Keratinocyte (primary cell): ENCODE data around the gene EMCN. TPM values are rescaled to one million over a fixed set of nuclear protein-coding genes. Genes with fewer than 3 reads are reported as not detected.

Source experiments
- DNase-seq: peaks from one replicate; pipeline ENCODE4 v3.0.0-alpha.2; 2011; ENCODE audit warnings: low read depth, missing footprints, low spot score
- FAIRE-seq: peaks from 2 replicates; lab custom pipeline; 2011; peaks lifted over from hg19 to GRCh38; lab: Jason Lieb, UNC
- H2AFZ ChIP-seq: 2 replicates; pipeline ENCODE4 v1.6.0; 2012; ENCODE audit warnings: low read length, control low read depth, inconsistent platforms; ENCODE audit not compliant: control insufficient read depth
- H3K27ac ChIP-seq: 2 replicates; pipeline ENCODE4 v1.5.1; 2011; ENCODE audit warnings: low read length; ENCODE audit not compliant: control insufficient read depth, insufficient read depth
- H3K27me3 ChIP-seq: 3 replicates; pipeline ENCODE4 v1.6.0; 2011; ENCODE audit warnings: low read length; ENCODE audit not compliant: control insufficient read depth, insufficient read depth; ENCODE audit errors: extremely low read depth
- H3K36me3 ChIP-seq, 2 experiments: 2 replicates in 1 of 2; 3 replicates in 1 of 2; pipeline ENCODE4 v1.5.1; 2011; ENCODE audit warnings: low read length in 2 of 2, mild to moderate bottlenecking in 1 of 2; ENCODE audit not compliant: control insufficient read depth in 2 of 2, insufficient read depth in 2 of 2; ENCODE audit errors: extremely low read depth in 1 of 2
- H3K4me1 ChIP-seq: 3 replicates; pipeline ENCODE4 v1.5.1; 2011; ENCODE audit warnings: low read length; ENCODE audit not compliant: control insufficient read depth, insufficient read depth; ENCODE audit errors: extremely low read depth
- H3K4me2 ChIP-seq: 3 replicates; pipeline ENCODE4 v1.6.0; 2011; ENCODE audit warnings: low read depth, low read length; ENCODE audit not compliant: control insufficient read depth, insufficient read depth; ENCODE audit errors: extremely low read depth
- H3K4me3 ChIP-seq, 3 experiments: fragments of 200-600 bp in 1 of 3; sonication (generic) in 1 of 3; 2 replicates in 2 of 3; 3 replicates in 1 of 3; pipeline ENCODE4 v1.5.1; 2011 to 2016; ENCODE audit warnings: low read length in 3 of 3, mild to moderate bottlenecking in 3 of 3, control low read depth in 2 of 3, inconsistent platforms in 1 of 3, low read depth in 1 of 3, mixed read lengths in 1 of 3, mixed run types in 1 of 3, moderate library complexity in 1 of 3; ENCODE audit not compliant: control insufficient read depth in 2 of 3, insufficient read depth in 2 of 3; ENCODE audit errors: extremely low read depth in 1 of 3
- H3K79me2 ChIP-seq: 2 replicates; pipeline ENCODE4 v1.6.0; 2012; ENCODE audit warnings: low read length; ENCODE audit not compliant: control insufficient read depth, insufficient read depth
- H3K9ac ChIP-seq: 3 replicates; pipeline ENCODE4 v1.6.0; 2011; ENCODE audit warnings: low read length; ENCODE audit not compliant: control insufficient read depth, insufficient read depth; ENCODE audit errors: extremely low read depth
- H3K9me1 ChIP-seq: 3 replicates; pipeline ENCODE4 v1.6.0; 2011; ENCODE audit warnings: low read length; ENCODE audit not compliant: control insufficient read depth, insufficient read depth; ENCODE audit errors: extremely low read depth
- H3K9me3 ChIP-seq: 2 replicates; pipeline ENCODE4 v1.5.1; 2012; ENCODE audit warnings: low read depth, low read length; ENCODE audit not compliant: control insufficient read depth
- H4K20me1 ChIP-seq: 3 replicates; pipeline ENCODE4 v1.6.0; 2011; ENCODE audit warnings: low read length; ENCODE audit not compliant: control insufficient read depth, insufficient read depth; ENCODE audit errors: extremely low read depth
- EZH2 ChIP-seq: IDR thresholded peaks from one replicate; pipeline ENCODE4 v1.6.1; 2012; ENCODE audit warnings: inconsistent platforms, mild to moderate bottlenecking, low read length, moderate library complexity
- dilution Hi-C: fragments of 300-500 bp; cut with MboI; formaldehyde crosslinking; loops from one replicate; pipeline ENCODE4 v1.7.0; 2020; ENCODE audit warnings: low sequenced_read_pairs; ENCODE audit not compliant: extremely low pct_ligation_motif_present
- polyA plus RNA-seq, 5 experiments: library from polyadenylated mRNA; depleted of rRNA in 3 of 5; stranded (reverse) in 3 of 5; stranded (forward) in 1 of 5; unstranded in 1 of 5; fragments of >200 nt; gene quantifications; 1 replicate in 1 of 5; 2 replicates in 3 of 5; 3 replicates in 1 of 5; pipeline versions ENCODE4 v1.2.1 to v1.2.3, GENCODE V29; 2011 to 2012; ENCODE audit warnings: missing spikeins in 2 of 5, low read depth in 1 of 5, low replicate concordance in 1 of 5
- TF ChIP-seq, protein P1 (sequence below), 3 experiments: IDR thresholded peaks in 1 of 3; conservative IDR thresholded peaks in 1 of 3; optimal IDR thresholded peaks in 1 of 3; 2 replicates in 2 of 3; 3 replicates in 1 of 3; pipeline versions ENCODE3 to v1.5.1; 2011; ENCODE audit warnings: low read length in 3 of 3, mild to moderate bottlenecking in 3 of 3, moderate library complexity in 2 of 3, control low read depth in 1 of 3, inconsistent platforms in 1 of 3; ENCODE audit not compliant: insufficient read depth in 2 of 3; ENCODE audit errors: extremely low read depth in 1 of 3

EMCN gene
- polyA plus RNA-seq, 1 donor (not counting 4 experiments of a cell fraction or from before 2014, with no cell fraction given), result not detected

GRCh38 chr4:100466501-100466900, 51.3 kb downstream of the EMCN start:
- Histone ChIP-seq H3K36me3 (no peaks in the 10 kb centered on the region), H3K4me1 (peaks cover 7% of the 10 kb centered on the region), H3K4me3 (no peak overlapping the region), H3K9me3 (no peaks in the 10 kb centered on the region), H3K27me3 (no peaks in the 10 kb centered on the region), H3K9ac (no peak overlapping the region), H3K9me1 (no peaks in the 10 kb centered on the region), H3K79me2 (no peaks in the 10 kb centered on the region), H4K20me1 (no peaks in the 10 kb centered on the region), H3K4me2 (no peak overlapping the region), H2AFZ (no peak overlapping the region), H3K27ac (no peak overlapping the region)
- DNase-seq (no peak), FAIRE-seq (no peak)
- dilution Hi-C loops, result no loop called here
- TF ChIP-seq, protein P1, sequence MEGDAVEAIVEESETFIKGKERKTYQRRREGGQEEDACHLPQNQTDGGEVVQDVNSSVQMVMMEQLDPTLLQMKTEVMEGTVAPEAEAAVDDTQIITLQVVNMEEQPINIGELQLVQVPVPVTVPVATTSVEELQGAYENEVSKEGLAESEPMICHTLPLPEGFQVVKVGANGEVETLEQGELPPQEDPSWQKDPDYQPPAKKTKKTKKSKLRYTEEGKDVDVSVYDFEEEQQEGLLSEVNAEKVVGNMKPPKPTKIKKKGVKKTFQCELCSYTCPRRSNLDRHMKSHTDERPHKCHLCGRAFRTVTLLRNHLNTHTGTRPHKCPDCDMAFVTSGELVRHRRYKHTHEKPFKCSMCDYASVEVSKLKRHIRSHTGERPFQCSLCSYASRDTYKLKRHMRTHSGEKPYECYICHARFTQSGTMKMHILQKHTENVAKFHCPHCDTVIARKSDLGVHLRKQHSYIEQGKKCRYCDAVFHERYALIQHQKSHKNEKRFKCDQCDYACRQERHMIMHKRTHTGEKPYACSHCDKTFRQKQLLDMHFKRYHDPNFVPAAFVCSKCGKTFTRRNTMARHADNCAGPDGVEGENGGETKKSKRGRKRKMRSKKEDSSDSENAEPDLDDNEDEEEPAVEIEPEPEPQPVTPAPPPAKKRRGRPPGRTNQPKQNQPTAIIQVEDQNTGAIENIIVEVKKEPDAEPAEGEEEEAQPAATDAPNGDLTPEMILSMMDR (optimal IDR thresholded peaks at IDR 0.05 in 1 of 3, IDR thresholded peaks at IDR 0.05 in 1 of 3, conservative IDR thresholded peaks at IDR 0.05 in 1 of 3; ENCODE audit: extremely low read depth in 1 of 3, insufficient read depth in 2 of 3, low read length in 3 of 3), result no peak
- TF ChIP-seq EZH2, result no peak

DNA sequence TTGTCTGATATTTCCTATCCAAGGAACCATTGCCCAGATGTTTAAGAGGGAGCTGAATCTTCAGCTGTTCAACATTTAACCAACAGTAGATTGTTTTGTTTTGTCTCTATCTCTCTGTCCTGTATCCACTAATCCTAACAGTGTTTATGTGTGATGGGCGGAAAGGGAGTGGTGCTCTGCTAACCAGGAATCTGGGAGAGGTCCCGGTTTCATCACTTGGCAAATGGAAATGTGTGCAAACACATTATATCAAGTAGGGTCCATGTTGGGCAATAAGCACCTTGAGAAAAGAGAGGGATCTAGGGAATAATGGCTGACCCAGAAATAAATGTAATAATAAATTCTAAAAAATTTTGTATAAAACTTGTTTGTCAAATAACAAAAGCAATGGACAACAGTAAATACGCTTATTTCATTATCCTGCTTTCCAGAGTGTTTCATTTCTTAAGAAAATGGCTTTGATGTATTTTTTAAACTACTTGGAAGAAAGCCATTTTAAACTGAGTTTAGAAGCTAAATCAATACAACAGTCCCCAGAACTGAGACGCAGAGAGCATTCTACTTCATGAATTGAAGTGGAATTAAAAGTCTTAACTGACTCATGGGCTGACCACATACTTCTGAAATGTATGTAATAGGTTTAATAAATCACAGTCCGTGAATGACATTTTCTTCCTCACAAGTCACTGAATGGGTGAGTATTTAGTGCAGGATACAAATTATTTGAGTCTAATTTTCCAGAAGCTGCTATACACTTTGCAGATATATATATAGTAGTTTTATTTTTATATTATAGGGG, 55.8 kb downstream of the EMCN start:
- dilution Hi-C loops, result no loop called here

More for the DNA sequence above, 55.8 kb downstream of the EMCN start:
- FAIRE-seq, result peak; percentile 67
- H3K79me2 ChIP-seq, result no peaks in the 10 kb centered on the region
- H3K9ac ChIP-seq, result no peak overlapping the region
- no peak overlapping the region for H3K4me3 ChIP-seq
- H3K27ac ChIP-seq, result no peak overlapping the region
- H3K36me3 ChIP-seq, result no peaks in the 10 kb centered on the region
- no peak overlapping the region for H2AFZ ChIP-seq
- H3K4me1 ChIP-seq, result peaks cover 20% of the 10 kb centered on the region
- TF ChIP-seq EZH2, result no peak
- TF ChIP-seq, protein P1 (optimal IDR thresholded peaks at IDR 0.05 in 1 of 3, IDR thresholded peaks at IDR 0.05 in 1 of 3, conservative IDR thresholded peaks at IDR 0.05 in 1 of 3; ENCODE audit: extremely low read depth in 1 of 3, insufficient read depth in 2 of 3, low read length in 3 of 3), result no peak
- DNase-seq, result peak; percentile 21
- no peaks in the 10 kb centered on the region for H3K27me3 ChIP-seq
- H3K4me2 ChIP-seq, result no peak overlapping the region
- H3K9me3 ChIP-seq, result no peaks in the 10 kb centered on the region
- no peaks in the 10 kb centered on the region for H4K20me1 ChIP-seq
- no peaks in the 10 kb centered on the region for H3K9me1 ChIP-seq
